GM19463 (cell line): ENCODE measurements around the gene PUSL1.
"Not testable (repeated sequence)": the region's sequence is repeated elsewhere in the genome, so short reads cannot be mapped to it uniquely, and the experiment has no call there.

Experiments used
- ATAC-seq: cut with Tn5 transposase; IDR thresholded peaks from one replicate; pipeline ENCODE4 v1.9.1; 2021; ENCODE audit warnings: mild to moderate bottlenecking, moderate library complexity; ENCODE audit not compliant: unreplicated experiment

PUSL1 gene

GRCh38 chr1:1309251-1310108 is 1.1 kb downstream of the PUSL1 start:
- ATAC-seq: no peak

DNA sequence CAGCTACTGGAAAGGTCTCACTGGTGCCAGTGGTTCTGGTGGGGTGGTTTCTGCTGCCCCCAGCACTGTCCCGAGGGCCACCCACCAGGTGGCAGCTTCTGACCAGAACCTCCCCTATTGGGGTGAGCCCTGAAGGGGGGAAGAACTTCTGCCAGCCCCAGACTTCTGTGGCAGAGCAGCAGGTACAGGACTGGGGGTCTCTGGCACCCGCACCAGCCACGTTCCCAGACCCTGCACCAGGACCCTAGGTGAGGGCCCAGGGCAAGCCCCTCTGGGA is 1.6 kb downstream of the PUSL1 start:
- no peak for ATAC-seq

DNA sequence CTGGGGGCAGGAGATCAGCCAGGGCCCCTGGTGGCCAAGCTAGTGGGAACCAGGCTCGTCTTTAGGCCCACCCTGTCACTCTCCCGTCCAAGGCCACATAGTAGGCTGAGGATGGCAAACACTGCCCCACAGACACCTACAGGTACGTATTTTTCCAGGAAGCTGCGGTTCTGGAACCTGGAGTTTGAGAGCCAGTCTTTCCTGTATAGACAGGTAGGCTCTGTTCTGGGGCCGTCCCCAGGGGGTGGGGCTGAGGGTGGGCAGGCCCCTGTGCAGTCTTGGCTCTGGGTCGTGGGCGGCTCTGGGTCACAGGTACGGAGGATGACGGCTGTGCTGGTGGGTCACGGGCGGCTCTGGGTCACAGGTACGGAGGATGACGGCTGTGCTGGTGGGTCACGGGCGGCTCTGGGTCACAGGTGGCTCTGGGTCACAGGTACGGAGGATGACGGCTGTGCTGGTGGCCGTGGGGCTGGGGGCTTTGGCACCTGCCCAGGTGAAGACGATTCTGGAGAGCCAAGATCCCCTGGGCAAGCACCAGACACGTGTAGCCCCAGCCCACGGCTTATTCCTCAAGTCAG is 2.2 kb downstream of the PUSL1 start:
- ATAC-seq: no peak

- ATAC-seq: no peak
These were observed 3.0 kb downstream of the PUSL1 start for GRCh38 chr1:1311107-1312104.

GRCh38 chr1:1312450-1313314 is 4.3 kb downstream of the PUSL1 start:
- ATAC-seq: no peak

- ATAC-seq: no peak
These were observed 5.3 kb downstream of the PUSL1 start for GRCh38 chr1:1313500-1314236.

- ATAC-seq: no peak
These were observed 5.8 kb downstream of the PUSL1 start for GRCh38 chr1:1314237-1314586.

DNA sequence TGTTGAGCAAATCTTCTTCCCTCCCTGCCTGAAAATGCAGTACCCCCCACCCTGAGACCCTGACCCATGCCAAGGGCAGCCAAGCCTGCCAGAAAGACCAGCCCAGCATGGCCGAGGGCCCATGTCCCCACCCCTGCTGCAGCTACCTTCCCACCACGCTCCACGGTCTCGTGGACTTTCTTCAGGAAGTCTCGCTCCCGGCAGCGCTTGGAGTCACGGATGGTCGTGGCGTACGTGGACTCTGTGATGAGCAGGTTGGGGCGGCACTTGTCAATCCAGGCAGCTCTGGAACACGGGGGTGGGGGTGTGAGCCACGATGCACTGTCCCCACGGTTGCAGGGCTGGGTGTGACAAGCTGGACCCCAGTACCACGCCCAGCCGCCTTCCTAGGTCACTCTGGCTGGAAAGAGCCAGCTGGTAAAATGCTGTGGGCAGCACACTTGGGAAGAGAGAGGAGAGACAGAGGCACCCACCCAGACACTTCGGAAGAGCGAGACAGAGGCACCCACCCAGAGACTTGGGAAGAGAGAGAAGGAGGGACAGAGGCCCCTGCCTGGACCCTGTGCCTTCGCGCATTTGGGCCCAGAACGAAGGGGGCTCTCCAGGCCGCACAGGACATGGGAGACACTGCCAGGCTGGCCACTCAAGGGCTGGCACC is 6.4 kb downstream of the PUSL1 start:
- no peak for ATAC-seq

- ATAC-seq: no peak
These were observed 7.1 kb downstream of the PUSL1 start for GRCh38 chr1:1315435-1315954.

GRCh38 chr1:1316199-1316598 is 7.8 kb downstream of the PUSL1 start:
- ATAC-seq: not testable (repeated sequence)

DNA sequence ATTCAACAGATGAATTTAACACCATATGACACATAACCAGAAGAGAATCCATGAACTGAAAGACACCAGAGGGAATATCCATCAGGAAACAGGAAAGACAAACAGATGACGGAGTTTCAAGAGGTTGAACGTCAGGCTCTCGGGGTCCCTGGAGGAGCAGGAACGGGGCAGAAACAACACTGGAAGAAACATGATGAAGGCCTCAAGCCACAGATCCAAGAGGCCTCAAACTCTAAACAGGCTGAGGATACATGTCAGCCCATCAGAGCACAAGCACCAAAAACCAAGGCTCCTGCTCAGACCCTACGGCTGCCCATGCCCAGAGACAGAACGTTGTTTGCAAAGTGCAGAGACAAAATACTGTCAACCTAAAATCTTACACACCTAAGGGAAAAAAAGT is 9.0 kb downstream of the PUSL1 start:
- ATAC-seq: no peak

DNA sequence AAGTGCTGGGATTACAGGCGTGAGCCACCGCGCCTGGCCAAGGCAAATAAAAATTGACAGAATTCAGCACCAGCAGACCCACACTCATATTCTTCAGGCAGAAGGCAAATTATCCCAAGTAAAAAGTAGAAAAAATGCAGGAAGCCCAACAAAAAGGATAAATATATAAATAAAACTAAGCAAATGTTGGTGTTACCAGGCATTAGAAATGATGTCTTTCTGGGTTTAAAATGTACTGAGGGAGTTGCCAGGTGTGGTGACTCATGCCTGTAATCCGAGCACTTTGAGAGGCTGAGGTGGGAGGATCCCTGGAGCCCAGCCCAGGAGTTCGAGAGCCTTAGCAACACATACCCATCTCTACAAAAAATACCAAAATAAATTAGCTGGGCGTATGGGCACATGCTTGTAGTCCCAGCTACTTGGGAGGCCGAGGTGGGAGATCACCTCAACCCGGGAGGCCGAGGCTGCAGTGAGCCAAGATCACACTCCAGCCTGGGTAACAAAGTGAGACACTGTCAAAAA is 9.8 kb downstream of the PUSL1 start:
- no peak for ATAC-seq

DNA sequence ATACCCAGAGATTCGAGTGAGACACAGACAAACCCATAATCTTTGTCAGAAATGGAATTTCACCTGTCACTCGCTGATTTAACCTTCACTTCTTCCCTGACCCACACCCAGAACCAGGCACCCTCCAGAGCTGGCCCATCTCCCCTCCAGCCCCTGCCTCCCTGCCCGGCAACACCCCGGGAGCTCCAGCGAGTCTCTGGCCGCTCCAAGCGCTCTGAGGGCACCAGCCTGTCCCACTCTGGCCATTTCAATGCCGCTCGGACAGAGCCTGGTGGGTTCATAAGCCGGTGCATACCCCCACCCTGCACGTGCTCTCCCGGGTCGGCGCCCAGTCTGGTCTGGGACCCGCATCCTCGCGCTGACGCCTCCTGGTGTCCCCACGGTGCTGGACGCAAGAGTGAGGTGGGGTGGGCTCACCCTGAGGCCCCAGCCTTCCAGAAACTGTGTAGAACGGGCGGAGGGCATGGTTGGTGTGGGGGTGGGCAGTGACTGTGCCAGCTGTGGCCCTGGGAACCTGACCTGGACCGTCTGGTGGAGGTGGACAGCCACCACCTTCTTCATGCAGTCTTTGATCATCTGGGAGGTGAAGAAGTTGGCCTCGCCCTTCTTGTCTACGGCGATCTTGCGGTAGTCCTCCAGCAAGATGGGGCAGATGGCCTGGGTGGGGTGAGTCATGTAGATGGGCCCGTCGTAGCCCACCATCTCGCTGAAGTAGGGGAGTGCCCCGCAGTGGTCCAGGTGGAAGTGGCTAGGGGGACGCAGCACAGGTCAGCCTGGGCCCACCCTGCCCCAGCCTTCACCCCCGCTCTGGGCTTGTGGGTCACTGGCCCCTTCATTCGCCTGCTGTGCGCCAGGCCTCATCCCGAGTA is 10.6 kb downstream of the PUSL1 start:
- ATAC-seq: no peak

- no peak for ATAC-seq
These were observed 11.2 kb downstream of the PUSL1 start for GRCh38 chr1:1319646-1319941.

DNA sequence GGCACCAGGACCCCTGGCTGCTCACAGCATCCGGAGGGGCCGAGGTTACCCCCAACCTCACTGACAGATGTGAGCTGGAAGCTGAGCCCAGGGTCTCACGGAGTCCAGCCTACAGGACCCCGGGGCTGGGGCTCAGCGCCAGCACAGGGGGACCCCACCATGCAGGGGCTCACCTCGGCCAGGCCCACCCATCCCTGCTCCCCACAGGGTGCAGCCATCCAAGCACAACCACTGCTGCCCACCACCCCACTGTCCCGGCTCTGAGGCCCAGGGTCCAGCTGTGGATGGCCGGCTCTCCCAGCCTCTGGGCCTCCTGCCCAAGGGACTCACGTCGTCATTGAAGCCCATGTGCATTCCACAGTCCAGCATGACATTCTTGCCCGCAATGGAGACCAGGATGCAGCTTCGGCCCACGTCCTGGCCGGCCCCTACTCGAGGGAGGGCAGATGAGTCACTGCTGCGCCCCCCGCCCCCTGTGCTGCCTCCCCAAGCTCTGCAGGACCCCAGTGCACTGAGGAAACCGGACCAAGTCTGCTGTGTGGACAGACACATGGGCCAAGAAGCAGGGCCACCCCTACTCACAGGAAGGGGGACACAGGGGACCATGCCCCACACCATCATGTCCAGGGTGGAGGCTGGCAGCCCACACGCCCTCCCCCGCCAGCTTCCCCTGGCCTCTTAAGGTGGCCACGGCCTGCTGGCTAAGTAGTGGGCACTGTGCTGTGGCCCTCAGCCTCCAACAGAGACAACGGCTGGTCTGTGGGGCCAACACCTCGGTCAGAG is 12.5 kb downstream of the PUSL1 start:
- no peak for ATAC-seq

GRCh38 chr1:1321477-1321876 is 13.1 kb downstream of the PUSL1 start:
- ATAC-seq: no peak

DNA sequence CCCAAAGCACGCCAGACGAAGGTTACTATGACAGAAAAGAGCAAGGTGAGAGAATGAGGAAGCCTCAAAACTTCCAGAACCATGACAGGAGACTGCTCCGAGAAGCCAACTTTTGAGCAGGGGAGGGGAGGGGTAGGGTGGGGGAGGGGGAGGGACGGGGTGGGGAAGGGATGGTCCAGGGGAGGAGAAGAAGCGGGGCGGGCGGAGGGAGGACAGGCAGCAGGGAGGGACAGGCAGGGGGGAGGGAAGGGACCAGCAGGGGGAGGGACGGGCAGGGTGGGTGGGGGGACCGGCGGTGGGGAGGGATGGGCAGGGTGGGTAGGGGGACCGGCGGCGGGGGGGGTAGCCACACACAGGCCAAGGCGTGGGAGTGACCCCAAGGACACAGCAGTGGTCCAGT is 14.0 kb downstream of the PUSL1 start:
- ATAC-seq: no peak

GRCh38 chr1:1322952-1323351 is 14.6 kb downstream of the PUSL1 start:
- ATAC-seq: no peak
